ENCODE measurements around the gene MTMR2. TPM values are rescaled to one million over a fixed set of nuclear protein-coding genes. Genes with fewer than 3 reads are reported as not detected.
A peak's percentile ranks its signal among the peaks of the same experiment; 100 is the strongest.

Gene MTMR2
- total RNA-seq: 18.8 TPM

GRCh38 chr11:95923728-95924413 is at the start of gene MTMR2:
Gene MTMR2 (minus strand): TSS chr11:95924107. CDS start chr11:95923954, 153 bp downstream.
- H3K36me3 ChIP-seq (ENCODE audit: control insufficient read depth in 3 of 3, insufficient read depth in 3 of 3, low read length in 3 of 3): no peaks in the 10 kb centered on the region
- no peaks in the 10 kb centered on the region for H3K27me3 ChIP-seq (ENCODE audit: control insufficient read depth in 3 of 3, insufficient read depth in 3 of 3, low read length in 3 of 3)
- H3K4me1 ChIP-seq (ENCODE audit: control insufficient read depth in 3 of 3, insufficient read depth in 3 of 3, low read length in 3 of 3): peaks cover 7 to 24% (median 13%) of the 10 kb centered on the region in 3 donors
- no peaks in the 10 kb centered on the region for H3K9me3 ChIP-seq (ENCODE audit: control insufficient read depth in 3 of 3, low read length in 3 of 3)
- peak within 1 kb of the TSS; percentile 87 to 98 (median 98) for H3K9ac ChIP-seq (ENCODE audit: low read depth in 1 of 3, low read length in 3 of 3)
- peak within 1 kb of the TSS; percentile 92 for H3K27ac ChIP-seq (ENCODE audit: low read depth, low read length)
- H3K4me3 ChIP-seq (ENCODE audit: low read length in 3 of 3): peak within 1 kb of the TSS; percentile 81 to 99 (median 97)

GRCh38 chr11:95972060-95972459 is 48.2 kb upstream of the MTMR2 start:
- H3K4me3 ChIP-seq (ENCODE audit: low read length in 3 of 3): no peak overlapping the region
- H3K27me3 ChIP-seq (ENCODE audit: control insufficient read depth in 3 of 3, insufficient read depth in 3 of 3, low read length in 3 of 3): no peaks in the 10 kb centered on the region
- no peaks in the 10 kb centered on the region for H3K4me1 ChIP-seq (ENCODE audit: control insufficient read depth in 3 of 3, insufficient read depth in 3 of 3, low read length in 3 of 3)
- H3K36me3 ChIP-seq (ENCODE audit: control insufficient read depth in 3 of 3, insufficient read depth in 3 of 3, low read length in 3 of 3): no peaks in the 10 kb centered on the region
- no peak overlapping the region for H3K9ac ChIP-seq (ENCODE audit: low read depth in 1 of 3, low read length in 3 of 3)
- H3K27ac ChIP-seq (ENCODE audit: low read depth, low read length): no peak overlapping the region
- H3K9me3 ChIP-seq (ENCODE audit: control insufficient read depth in 3 of 3, low read length in 3 of 3): no peaks in the 10 kb centered on the region

GRCh38 chr11:95968585-95968984 is 44.7 kb upstream of the MTMR2 start:
- H3K4me1 ChIP-seq (ENCODE audit: control insufficient read depth in 3 of 3, insufficient read depth in 3 of 3, low read length in 3 of 3): no peaks in the 10 kb centered on the region
- H3K27me3 ChIP-seq (ENCODE audit: control insufficient read depth in 3 of 3, insufficient read depth in 3 of 3, low read length in 3 of 3): no peaks in the 10 kb centered on the region
- H3K9me3 ChIP-seq (ENCODE audit: control insufficient read depth in 3 of 3, low read length in 3 of 3): no peaks in the 10 kb centered on the region
- no peak overlapping the region for H3K9ac ChIP-seq (ENCODE audit: low read depth in 1 of 3, low read length in 3 of 3)
- H3K27ac ChIP-seq (ENCODE audit: low read depth, low read length): no peak overlapping the region
- H3K36me3 ChIP-seq (ENCODE audit: control insufficient read depth in 3 of 3, insufficient read depth in 3 of 3, low read length in 3 of 3): no peaks in the 10 kb centered on the region
- H3K4me3 ChIP-seq (ENCODE audit: low read length in 3 of 3): no peak overlapping the region

GRCh38 chr11:95964281-95964680 is 40.4 kb upstream of the MTMR2 start:
- Histone ChIP-seq H3K27ac (ENCODE audit: low read depth, low read length) (no peak overlapping the region), H3K4me3 (ENCODE audit: low read length in 3 of 3) (no peak overlapping the region), H3K27me3 (ENCODE audit: control insufficient read depth in 3 of 3, insufficient read depth in 3 of 3, low read length in 3 of 3) (no peaks in the 10 kb centered on the region), H3K36me3 (ENCODE audit: control insufficient read depth in 3 of 3, insufficient read depth in 3 of 3, low read length in 3 of 3) (no peaks in the 10 kb centered on the region), H3K4me1 (ENCODE audit: control insufficient read depth in 3 of 3, insufficient read depth in 3 of 3, low read length in 3 of 3) (no peaks in the 10 kb centered on the region), H3K9ac (ENCODE audit: low read depth in 1 of 3, low read length in 3 of 3) (no peak overlapping the region), H3K9me3 (ENCODE audit: control insufficient read depth in 3 of 3, low read length in 3 of 3) (no peaks in the 10 kb centered on the region)

GRCh38 chr11:95961758-95962157 is 37.9 kb upstream of the MTMR2 start:
- no peak overlapping the region for H3K9ac ChIP-seq (ENCODE audit: low read depth in 1 of 3, low read length in 3 of 3)
- no peaks in the 10 kb centered on the region for H3K27me3 ChIP-seq (ENCODE audit: control insufficient read depth in 3 of 3, insufficient read depth in 3 of 3, low read length in 3 of 3)
- H3K9me3 ChIP-seq (ENCODE audit: control insufficient read depth in 3 of 3, low read length in 3 of 3): no peaks in the 10 kb centered on the region
- H3K4me3 ChIP-seq (ENCODE audit: low read length in 3 of 3): no peak overlapping the region
- H3K36me3 ChIP-seq (ENCODE audit: control insufficient read depth in 3 of 3, insufficient read depth in 3 of 3, low read length in 3 of 3): no peaks in the 10 kb centered on the region
- H3K4me1 ChIP-seq (ENCODE audit: control insufficient read depth in 3 of 3, insufficient read depth in 3 of 3, low read length in 3 of 3): no peaks in the 10 kb centered on the region
- no peak overlapping the region for H3K27ac ChIP-seq (ENCODE audit: low read depth, low read length)

- Histone ChIP-seq H3K4me1 (ENCODE audit: control insufficient read depth in 3 of 3, insufficient read depth in 3 of 3, low read length in 3 of 3) (no peaks in the 10 kb centered on the region), H3K4me3 (ENCODE audit: low read length in 3 of 3) (no peak overlapping the region), H3K36me3 (ENCODE audit: control insufficient read depth in 3 of 3, insufficient read depth in 3 of 3, low read length in 3 of 3) (no peaks in the 10 kb centered on the region), H3K27ac (ENCODE audit: low read depth, low read length) (no peak overlapping the region), H3K9me3 (ENCODE audit: control insufficient read depth in 3 of 3, low read length in 3 of 3) (peaks cover 0 to 3% (median 0%) of the 10 kb centered on the region in 3 donors), H3K9ac (ENCODE audit: low read depth in 1 of 3, low read length in 3 of 3) (no peak overlapping the region), H3K27me3 (ENCODE audit: control insufficient read depth in 3 of 3, insufficient read depth in 3 of 3, low read length in 3 of 3) (no peaks in the 10 kb centered on the region)
Observed at GRCh38 chr11:95950905-95951304, 27.0 kb upstream of the MTMR2 start.

- Histone ChIP-seq H3K9ac (ENCODE audit: low read depth in 1 of 3, low read length in 3 of 3) (no peak overlapping the region), H3K27me3 (ENCODE audit: control insufficient read depth in 3 of 3, insufficient read depth in 3 of 3, low read length in 3 of 3) (no peaks in the 10 kb centered on the region), H3K36me3 (ENCODE audit: control insufficient read depth in 3 of 3, insufficient read depth in 3 of 3, low read length in 3 of 3) (no peaks in the 10 kb centered on the region), H3K27ac (ENCODE audit: low read depth, low read length) (no peak overlapping the region), H3K9me3 (ENCODE audit: control insufficient read depth in 3 of 3, low read length in 3 of 3) (peaks cover 0 to 6% (median 0%) of the 10 kb centered on the region in 3 donors), H3K4me1 (ENCODE audit: control insufficient read depth in 3 of 3, insufficient read depth in 3 of 3, low read length in 3 of 3) (no peaks in the 10 kb centered on the region), H3K4me3 (ENCODE audit: low read length in 3 of 3) (no peak overlapping the region)
Observed at GRCh38 chr11:95948637-95949036, 24.7 kb upstream of the MTMR2 start.

- H3K27ac ChIP-seq (ENCODE audit: low read depth, low read length): no peak overlapping the region
- no peaks in the 10 kb centered on the region for H3K36me3 ChIP-seq (ENCODE audit: control insufficient read depth in 3 of 3, insufficient read depth in 3 of 3, low read length in 3 of 3)
- H3K4me1 ChIP-seq (ENCODE audit: control insufficient read depth in 3 of 3, insufficient read depth in 3 of 3, low read length in 3 of 3): no peaks in the 10 kb centered on the region
- no peak overlapping the region for H3K9ac ChIP-seq (ENCODE audit: low read depth in 1 of 3, low read length in 3 of 3)
- no peak overlapping the region for H3K4me3 ChIP-seq (ENCODE audit: low read length in 3 of 3)
- peaks cover 0 to 6% (median 0%) of the 10 kb centered on the region in 3 donors for H3K9me3 ChIP-seq (ENCODE audit: control insufficient read depth in 3 of 3, low read length in 3 of 3)
- no peaks in the 10 kb centered on the region for H3K27me3 ChIP-seq (ENCODE audit: control insufficient read depth in 3 of 3, insufficient read depth in 3 of 3, low read length in 3 of 3)
Observed at GRCh38 chr11:95944623-95945022, 20.7 kb upstream of the MTMR2 start.

GRCh38 chr11:95943546-95943945 is 19.6 kb upstream of the MTMR2 start:
- H3K4me1 ChIP-seq (ENCODE audit: control insufficient read depth in 3 of 3, insufficient read depth in 3 of 3, low read length in 3 of 3): no peaks in the 10 kb centered on the region
- no peaks in the 10 kb centered on the region for H3K27me3 ChIP-seq (ENCODE audit: control insufficient read depth in 3 of 3, insufficient read depth in 3 of 3, low read length in 3 of 3)
- H3K4me3 ChIP-seq (ENCODE audit: low read length in 3 of 3): no peak overlapping the region
- no peak overlapping the region for H3K9ac ChIP-seq (ENCODE audit: low read depth in 1 of 3, low read length in 3 of 3)
- no peak overlapping the region for H3K27ac ChIP-seq (ENCODE audit: low read depth, low read length)
- H3K36me3 ChIP-seq (ENCODE audit: control insufficient read depth in 3 of 3, insufficient read depth in 3 of 3, low read length in 3 of 3): no peaks in the 10 kb centered on the region
- H3K9me3 ChIP-seq (ENCODE audit: control insufficient read depth in 3 of 3, low read length in 3 of 3): peaks cover 0 to 6% (median 0%) of the 10 kb centered on the region in 3 donors

- H3K27ac ChIP-seq (ENCODE audit: low read depth, low read length): no peak overlapping the region
- H3K4me3 ChIP-seq (ENCODE audit: low read length in 3 of 3): no peak overlapping the region
- H3K36me3 ChIP-seq (ENCODE audit: control insufficient read depth in 3 of 3, insufficient read depth in 3 of 3, low read length in 3 of 3): no peaks in the 10 kb centered on the region
- no peaks in the 10 kb centered on the region for H3K27me3 ChIP-seq (ENCODE audit: control insufficient read depth in 3 of 3, insufficient read depth in 3 of 3, low read length in 3 of 3)
- no peaks in the 10 kb centered on the region for H3K4me1 ChIP-seq (ENCODE audit: control insufficient read depth in 3 of 3, insufficient read depth in 3 of 3, low read length in 3 of 3)
- H3K9me3 ChIP-seq (ENCODE audit: control insufficient read depth in 3 of 3, low read length in 3 of 3): no peaks in the 10 kb centered on the region
- H3K9ac ChIP-seq (ENCODE audit: low read depth in 1 of 3, low read length in 3 of 3): no peak overlapping the region
Observed at GRCh38 chr11:95939091-95939490, 15.2 kb upstream of the MTMR2 start.
